ACHN (cell line): ENCODE measurements around the gene UTY.

ENCODE experiments used
- DNase-seq: peaks from one replicate; pipeline ENCODE4 v3.0.0-alpha.2; 2015
- in situ Hi-C: cut with HindIII; loops from 2 replicates; pipeline ENCODE4 v1.10.0; 2017; ENCODE audit warnings: low sequenced_read_pairs, low pct_ligation_motif_present, low pct_unique_long_range_greater_than_20kb

Gene UTY

DNA sequence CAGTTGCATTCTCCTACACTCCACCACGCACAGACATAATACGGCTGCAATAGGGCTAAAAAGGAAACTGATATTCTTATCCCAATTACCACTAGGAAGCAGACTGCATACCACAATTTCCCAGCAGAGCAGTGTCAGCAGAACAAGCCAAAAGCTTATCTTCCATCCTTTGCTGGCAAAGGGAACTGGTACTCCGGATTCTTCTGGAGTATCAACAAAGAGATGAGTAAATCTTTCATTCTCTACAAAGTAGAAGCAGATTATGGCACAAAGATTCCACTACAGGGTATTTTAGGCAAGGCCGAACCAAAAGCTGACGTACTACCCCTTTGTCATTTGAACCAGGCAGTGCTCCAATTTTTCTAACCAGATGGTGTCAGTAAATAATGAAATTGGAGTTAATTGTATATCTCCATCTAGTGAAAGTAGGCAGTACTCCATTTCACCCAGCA is 56.5 kb downstream of the UTY start:
- DNase-seq = no peak

DNA sequence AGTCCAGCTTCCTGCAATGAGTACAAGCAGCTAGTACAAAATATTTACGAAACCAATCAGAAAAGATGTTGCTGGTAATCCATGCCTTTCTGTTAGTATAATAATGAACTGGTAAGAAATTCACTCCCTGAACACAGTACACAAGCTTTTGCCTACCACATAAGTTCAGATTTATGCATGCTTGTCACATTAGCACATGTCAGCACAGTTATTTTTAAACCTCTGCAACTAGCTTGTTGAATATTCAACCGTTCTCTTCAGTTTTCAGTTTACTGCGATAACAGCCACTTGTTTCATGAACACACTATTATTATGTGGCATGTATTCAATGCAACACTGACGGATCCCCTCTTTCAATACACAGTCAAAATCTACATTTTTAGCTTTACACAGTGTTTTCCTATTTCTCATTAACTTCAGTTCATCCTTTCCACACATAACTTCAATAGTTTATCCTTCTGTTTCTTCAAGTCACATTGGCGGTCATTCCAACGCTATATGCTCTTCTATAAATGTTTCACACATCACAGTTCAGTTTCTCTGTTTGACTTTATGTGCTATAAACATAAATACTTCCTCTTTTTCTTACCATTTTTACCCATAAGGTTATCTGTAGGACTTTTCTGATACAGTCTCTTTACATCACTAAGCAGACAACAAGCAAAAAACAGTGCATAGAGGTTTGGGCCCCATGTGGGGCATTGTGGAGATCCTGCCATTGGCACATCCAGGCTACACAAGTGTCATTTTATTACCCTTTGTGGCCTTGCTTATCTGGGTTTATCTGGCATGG is 62.8 kb downstream of the UTY start:
- in situ Hi-C loops = no loop called here
- DNase-seq = no peak

More for the DNA sequence above, 56.5 kb downstream of the UTY start:
- in situ Hi-C loops = no loop called here

DNA sequence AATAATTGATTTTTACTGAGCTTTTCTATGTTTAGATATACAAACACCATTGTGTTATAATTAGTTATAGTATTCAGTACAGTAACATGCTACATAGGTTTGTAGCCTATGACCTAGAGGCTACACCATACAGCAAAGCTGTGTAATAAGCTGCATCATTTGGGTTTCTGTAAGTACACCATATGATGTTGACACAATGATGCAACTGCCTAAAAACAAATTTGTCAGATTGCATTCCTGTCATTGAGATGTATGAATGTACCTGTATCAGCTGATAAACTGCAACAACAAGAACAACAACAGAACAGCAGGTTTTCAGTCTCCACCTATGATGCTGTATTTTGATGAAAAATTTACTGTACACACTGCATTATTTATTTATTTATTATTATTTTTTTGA is 64.3 kb downstream of the UTY start:
- in situ Hi-C loops = no loop called here
- DNase-seq = no peak

DNA sequence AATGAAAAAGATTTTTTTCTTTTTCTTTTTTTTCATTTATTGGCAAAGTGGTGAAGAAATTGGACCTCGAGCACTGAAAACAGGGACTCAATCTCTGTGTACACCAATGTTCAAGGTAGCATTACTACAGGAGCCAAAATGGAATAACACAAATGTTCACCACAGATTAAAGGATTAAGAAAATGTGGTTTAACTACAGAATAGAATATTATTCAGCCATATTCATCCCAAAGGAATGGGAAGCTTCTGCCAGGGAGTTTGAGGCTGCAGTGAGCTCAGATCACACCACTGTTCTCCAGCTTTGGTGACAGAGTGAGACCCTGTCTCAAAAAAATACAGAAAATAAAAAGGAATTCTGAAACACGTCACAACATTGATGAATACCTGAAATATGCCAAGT is 81.0 kb downstream of the UTY start:
- no peak for DNase-seq
- in situ Hi-C loops = no loop called here

DNA sequence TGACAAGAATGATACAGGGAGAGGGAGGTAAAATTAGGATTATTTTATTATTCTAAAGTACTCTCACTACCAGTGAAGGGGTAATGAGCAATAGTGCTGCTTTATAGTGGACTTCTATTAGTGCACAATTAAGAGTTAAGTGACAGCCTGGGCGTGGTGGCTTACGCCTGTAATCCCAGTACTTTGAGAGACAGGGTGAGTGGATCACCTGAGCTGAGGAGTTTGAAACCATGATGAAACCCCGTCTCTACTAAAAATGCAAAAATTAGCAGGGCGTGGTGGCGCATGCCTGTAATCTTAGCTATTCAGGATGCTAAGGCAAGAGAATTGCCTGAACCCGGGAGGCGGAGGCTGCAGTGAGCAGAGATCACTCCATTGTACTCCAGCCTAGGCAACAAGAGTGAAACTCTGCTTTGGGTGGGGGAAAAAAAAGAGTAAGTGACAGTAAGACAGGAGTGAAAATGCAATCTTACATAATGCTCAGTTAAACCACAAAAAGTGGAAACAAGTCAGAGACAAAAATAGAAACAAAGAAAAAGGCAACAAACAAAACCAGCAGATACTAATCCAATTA is 98.6 kb downstream of the UTY start:
- DNase-seq = no peak
- in situ Hi-C loops = no loop called here

DNA sequence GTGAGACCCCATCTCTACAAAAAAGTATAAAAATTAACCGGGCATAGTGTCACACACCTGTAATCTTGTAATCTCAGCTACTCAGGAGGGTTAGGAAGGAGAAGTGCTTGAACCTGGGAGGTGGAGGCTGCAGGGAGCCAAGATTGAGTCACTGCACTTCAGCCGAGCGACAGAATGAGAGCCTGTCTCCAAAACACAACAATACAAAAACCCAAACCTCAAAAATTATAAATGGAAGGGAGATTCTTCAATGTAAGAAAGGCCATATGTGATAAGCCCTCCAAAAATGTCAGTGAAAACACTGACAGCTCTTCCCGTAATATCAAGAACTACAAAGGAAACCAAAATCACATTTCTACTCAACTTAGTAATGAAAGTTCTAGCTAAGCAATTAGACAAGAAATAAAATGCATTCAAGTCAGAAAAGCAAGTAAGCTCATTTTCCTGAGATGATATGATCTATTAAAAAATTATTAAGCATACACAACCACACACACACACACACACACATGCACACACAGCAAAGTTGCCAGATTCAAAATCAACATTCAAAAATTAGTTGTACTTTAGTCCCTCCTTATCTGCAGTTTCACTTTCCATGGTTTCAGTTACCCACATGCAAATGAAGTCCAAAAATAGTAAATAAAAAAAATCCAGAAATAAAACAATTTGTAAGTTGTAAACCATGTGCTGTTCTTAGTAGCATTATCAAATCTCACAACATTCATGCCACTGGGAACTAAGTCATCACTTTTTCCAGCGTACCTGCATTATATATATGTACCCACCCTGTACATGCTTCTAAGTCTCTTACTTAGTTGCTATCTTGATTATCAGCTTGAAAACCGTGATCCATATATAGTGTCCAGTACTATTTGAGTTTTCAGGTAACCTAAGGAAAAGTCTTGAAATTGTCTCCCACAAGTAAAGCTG is 108.7 kb downstream of the UTY start:
- in situ Hi-C loops = no loop called here

DNA sequence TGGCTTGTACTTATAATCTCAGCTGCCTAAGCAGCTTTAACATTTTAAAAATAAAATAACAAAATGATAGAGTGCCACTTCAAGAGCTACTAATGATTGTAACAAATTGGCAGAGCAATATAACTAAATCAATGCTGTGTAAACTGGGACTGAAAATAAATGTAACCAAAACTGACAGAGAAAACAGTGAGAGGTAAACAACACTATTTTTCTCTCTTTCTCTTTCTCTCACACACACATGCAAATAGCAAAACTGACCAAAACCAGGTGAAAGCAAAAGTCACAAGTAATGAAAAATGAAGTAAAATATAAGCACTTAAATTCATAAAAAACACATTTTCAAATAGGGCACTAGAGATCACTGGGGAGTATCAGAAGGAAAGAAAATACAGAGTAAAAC is 109.6 kb downstream of the UTY start:
- DNase-seq = no peak
- in situ Hi-C loops = no loop called here

More for the DNA sequence above, 108.7 kb downstream of the UTY start:
- DNase-seq = no peak

DNA sequence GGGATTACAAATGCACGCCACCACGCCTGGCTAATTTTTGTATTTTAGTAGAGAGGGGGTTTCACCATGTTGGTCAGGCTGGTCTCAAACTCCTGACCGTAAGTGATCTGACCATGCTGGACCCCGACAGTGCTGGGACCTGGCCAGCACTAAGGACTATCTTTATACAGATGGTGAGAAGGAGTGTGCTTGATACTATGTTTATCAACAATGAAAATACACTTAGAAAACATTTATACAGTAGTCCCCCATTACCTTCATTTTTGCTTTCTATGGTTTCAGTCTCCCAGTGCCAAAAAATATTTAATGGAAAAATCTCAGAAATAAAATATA is 111.4 kb downstream of the UTY start:
- in situ Hi-C loops = no loop called here
- no peak for DNase-seq

DNA sequence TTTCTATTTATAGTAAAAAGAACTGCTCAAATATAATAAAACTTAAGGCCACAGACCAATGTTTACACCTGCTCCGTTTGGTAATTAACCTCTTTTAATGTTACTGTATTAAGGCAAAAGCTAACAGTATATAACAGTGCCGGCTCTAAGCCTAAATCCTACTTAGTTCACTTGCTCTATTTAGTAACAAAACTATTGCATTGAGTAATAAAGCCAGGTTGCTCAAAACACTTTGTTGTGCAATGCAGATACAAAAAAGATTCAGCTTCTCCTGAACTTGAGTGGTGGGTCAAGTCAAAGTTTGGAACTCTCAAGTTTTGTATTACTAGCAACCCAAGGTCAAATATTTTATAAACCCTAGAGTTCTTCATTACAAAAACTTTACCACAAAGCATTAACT is 116.2 kb downstream of the UTY start:
- no peak for DNase-seq
- in situ Hi-C loops = no loop called here

DNA sequence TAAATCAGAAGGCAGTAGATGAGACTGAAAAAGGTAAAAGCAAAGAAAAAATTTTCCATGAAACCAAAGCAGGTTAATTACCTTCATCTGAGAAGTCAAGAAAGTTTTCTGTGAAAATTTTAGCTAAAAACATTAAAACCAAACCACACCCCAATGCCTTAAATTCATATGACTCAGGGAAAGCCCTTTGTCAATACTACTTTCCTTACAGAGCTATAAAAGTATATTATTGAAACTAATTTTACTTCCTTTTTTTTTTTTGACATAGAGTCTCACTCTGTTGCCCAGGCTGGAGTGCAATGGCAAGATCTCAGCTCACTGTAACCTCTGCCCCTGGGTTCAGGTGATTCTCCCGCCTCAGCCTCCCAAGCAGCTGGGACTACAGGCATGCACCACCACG is 117.2 kb downstream of the UTY start:
- in situ Hi-C loops = no loop called here

DNA sequence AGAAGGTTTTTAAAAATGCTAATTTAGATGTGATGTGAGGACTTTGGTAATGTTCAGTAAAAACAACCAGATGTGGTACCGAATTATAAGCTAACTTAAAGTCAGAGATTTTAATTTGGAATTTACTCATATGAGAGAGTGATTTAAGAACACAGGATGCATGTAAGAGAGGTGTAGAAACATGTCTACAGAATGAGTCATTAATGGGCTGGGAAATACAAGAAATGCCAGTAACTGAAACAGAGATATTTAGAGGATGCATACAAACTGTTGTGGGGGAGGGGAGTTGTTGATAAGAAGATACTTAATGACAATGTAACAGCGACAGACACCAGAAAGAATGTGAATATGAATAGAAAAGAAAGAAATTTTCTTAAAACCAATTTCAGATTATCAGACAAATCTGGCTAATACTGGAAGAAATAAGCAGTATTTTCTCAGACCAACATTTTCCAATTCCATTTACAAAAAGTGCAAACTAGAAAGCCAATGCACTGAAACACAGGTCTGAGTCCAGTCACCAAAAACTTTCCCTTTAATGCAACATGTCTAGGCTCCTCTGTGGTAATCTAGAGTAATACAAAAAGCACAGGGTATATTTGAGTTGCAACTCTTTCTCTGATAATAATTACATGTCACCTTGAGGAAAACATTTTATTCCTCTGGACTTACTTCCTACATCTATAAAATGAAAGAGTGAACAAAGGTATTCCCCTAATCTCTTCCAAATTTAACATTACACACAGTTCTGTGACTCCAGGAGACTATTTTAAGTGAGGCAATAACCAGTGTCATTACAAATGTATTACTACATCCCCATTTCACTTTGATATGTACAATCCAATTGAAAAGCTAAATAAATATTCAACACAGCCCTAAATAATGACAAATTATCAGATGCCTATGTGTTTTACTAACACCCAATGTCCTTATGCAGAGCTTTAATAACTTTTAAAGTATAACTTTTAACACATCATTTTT is 117.9 kb downstream of the UTY start:
- in situ Hi-C loops = no loop called here

More for the DNA sequence above, 117.2 kb downstream of the UTY start:
- DNase-seq = no peak

DNA sequence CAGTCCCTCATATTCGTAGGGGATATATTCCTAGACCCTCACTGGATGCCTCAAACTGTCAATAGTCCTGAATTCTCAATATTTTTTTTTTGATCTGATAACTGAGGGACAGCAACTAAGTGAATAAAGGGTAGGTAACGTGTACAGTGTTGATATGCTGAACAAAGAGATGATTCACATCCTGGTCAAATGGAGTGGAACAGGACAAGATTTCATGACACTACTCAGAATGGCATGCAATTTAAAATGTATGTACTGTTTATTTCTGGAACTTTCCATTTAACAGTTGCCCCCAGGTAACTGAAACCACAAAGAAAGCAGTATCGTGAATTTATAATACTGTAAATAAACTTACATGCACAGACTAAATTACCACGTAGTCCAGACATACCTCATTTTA is 128.4 kb downstream of the UTY start:
- in situ Hi-C loops = no loop called here

More for the DNA sequence above, 117.9 kb downstream of the UTY start:
- DNase-seq = no peak

DNA sequence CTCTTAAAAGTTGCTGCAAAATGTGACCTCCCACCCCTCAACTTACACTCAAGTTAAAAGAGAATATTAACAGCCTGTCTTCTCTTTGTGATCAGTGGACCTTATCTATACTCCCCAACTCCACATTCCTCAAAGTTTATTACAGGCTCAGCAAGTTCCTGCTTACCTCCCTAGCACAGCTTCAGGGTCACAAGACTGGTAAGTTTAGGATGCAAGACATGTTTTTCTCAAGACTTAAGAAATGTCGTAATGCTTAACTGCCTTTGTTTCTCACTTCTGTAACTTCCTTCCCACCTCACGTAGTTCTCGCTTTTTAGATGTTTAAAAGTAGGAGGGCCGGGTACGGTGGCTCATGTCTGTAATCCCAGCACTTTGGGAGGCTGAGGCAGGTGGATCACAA is 132.7 kb downstream of the UTY start:
- DNase-seq = no peak
- in situ Hi-C loops = no loop called here

More for the DNA sequence above, 128.4 kb downstream of the UTY start:
- DNase-seq = no peak

DNA sequence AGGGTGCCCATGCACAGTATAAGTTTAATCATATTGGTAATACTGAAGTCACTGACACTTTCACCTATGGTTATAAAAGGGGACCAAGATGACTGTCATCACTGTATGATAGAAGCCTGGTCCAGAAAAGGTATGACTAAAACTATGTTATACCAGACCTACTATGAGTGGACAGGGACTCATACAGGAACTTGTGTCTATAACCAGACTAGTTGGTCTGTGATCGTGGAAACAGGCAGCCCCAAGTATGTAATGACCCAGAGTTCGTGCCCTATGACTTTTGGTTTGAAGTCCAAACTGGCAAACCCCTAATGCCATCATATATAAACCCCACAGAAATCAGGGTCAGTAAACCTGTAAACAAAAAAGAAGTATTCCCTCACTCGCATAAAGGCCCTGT is 134.3 kb downstream of the UTY start:
- no peak for DNase-seq
- in situ Hi-C loops = no loop called here

DNA sequence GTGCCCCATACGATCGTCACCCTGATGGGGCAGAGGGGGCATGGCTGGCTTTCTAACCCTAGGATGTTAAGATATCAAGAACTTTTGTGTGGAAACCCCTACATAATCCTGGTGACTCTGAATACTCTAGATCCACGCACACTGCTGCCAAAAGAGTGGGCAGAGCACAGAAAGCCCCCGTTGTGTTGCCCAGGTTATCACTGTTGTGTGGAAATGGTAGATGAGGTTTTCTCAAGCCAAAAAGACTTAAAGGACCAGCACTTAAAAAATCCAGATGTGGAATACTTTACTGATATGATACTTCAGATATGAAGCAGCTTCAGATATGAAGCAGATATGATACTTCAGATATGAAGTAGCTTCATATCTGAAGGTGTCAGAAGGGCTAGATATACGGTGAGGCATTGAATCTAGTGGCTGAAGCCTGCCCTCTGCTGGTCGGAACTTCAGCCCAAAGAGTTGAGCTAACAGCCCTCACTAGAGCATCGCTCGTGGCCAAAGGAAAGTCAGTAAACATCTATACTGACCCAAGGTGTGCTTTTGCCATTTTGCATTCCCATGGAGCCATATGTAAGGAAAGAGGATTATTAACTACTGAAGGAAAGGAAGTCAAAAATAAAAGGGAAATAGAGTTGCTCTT is 136.4 kb downstream of the UTY start:
- DNase-seq = no peak
- in situ Hi-C loops = no loop called here

DNA sequence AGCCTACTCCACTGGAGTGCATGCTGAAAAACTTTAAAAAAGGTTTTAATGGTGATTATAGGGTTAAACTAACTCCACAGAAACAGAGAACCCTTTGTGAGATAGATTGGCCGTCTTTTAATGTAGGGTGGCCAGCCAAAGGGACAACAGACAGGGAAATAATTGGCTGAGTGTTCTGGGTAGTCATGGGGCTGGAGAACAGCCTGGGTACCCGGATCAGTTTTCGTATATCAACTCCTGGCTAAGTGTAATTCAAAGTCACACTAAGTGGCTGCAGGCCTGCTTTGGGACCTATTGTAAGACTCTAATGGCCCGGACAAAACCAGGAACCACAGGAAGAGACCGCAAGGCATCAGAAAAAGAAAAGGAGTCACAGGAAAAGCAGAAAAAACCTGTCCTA is 139.9 kb downstream of the UTY start:
- DNase-seq = no peak
- in situ Hi-C loops = no loop called here

DNA sequence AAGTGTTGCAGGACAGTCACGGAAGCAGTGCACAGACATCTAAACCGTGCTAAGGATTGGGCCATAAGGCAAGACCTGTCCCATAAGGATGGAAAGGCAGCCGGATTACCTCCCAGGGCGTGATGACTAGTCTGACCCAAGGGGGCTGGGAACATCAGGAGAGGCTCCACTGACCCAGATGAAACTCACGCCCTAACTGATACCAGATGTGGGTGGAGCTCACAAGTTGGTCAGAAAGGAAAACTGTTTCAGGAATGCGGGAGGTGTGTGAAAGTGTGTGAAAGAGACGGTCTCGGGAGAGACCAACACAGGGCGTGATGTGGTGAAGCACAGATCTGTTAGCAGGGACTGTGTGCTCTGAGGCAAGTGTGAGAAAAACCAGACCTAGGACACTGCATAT is 140.5 kb downstream of the UTY start:
- in situ Hi-C loops = no loop called here
- DNase-seq = no peak

DNA sequence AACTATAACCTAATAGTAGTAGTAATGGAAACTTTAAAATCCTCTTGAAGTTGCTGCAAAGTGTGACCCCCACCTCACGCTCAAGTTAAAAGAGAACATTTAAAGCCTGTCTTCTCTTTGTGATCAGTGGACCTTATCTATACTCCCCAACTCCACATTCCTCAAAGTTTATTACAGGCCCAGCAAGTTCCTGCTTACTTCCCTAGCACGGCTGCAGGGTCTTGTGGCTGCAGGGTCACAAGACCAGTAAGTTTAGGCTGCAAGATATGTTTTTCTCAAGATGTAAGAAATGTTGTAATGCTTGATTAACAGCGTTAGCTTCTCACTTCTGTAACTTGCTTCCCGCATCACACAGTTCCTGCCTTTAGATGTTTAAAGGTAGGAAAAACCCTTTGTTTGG is 141.1 kb downstream of the UTY start:
- no peak for DNase-seq
- in situ Hi-C loops = no loop called here
